CD14-positive monocyte (primary cell): ENCODE measurements around the gene KIRREL3. TPM values are rescaled to one million over a fixed set of nuclear protein-coding genes. Genes with fewer than 3 reads are reported as not detected.
A peak's percentile ranks its signal among the peaks of the same experiment; 100 is the strongest.

Experiments
- DNase-seq, 3 donors: peaks; one replicate each; pipeline ENCODE4 v3.0.0-alpha.2; 2011 to 2022
- H2AFZ ChIP-seq: 2 replicates; pipeline ENCODE4 v1.6.0; 2012; ENCODE audit warnings: mild to moderate bottlenecking, low read depth, low read length, inconsistent platforms; ENCODE audit not compliant: insufficient read depth, poor library complexity, severe bottlenecking
- H3K27ac ChIP-seq, 2 donors: 1 replicate in 1 of 2; 2 replicates in 1 of 2; pipeline ENCODE4 v1.5.1; 2012 to 2013; ENCODE audit warnings: low read length in 2 of 2, control low read depth in 1 of 2, inconsistent platforms in 1 of 2, low read depth in 1 of 2, mild to moderate bottlenecking in 1 of 2
- H3K27me3 ChIP-seq, 2 donors: one replicate each; pipeline versions ENCODE4 v1.6.0 to v1.6.1; 2011 to 2013; ENCODE audit warnings: low read length in 2 of 2; ENCODE audit not compliant: control insufficient read depth in 2 of 2, insufficient read depth in 2 of 2
- H3K36me3 ChIP-seq, 2 donors: replicated peaks in 1 of 2; 1 replicate in 1 of 2; 2 replicates in 1 of 2; pipeline versions ENCODE4 v1.5.1 to v1.6.1; 2012 to 2013; ENCODE audit warnings: low read length in 2 of 2, control low read depth in 1 of 2, inconsistent platforms in 1 of 2, mild to moderate bottlenecking in 1 of 2; ENCODE audit not compliant: insufficient read depth in 2 of 2, control insufficient read depth in 1 of 2
- H3K4me1 ChIP-seq, 2 donors: 1 replicate in 1 of 2; 2 replicates in 1 of 2; pipeline versions ENCODE4 v1.5.1 to v1.6.1; 2012 to 2013; ENCODE audit warnings: low read length in 2 of 2, control low read depth in 1 of 2, inconsistent platforms in 1 of 2, mild to moderate bottlenecking in 1 of 2, moderate library complexity in 1 of 2; ENCODE audit not compliant: insufficient read depth in 2 of 2, control insufficient read depth in 1 of 2
- H3K4me2 ChIP-seq: replicated peaks from 2 replicates; pipeline ENCODE3; 2012; ENCODE audit warnings: low read length, moderate library complexity, mild to moderate bottlenecking; ENCODE audit not compliant: poor library complexity, severe bottlenecking; ENCODE audit errors: extremely low read depth
- H3K4me3 ChIP-seq, 3 experiments: fragments of 200-600 bp in 1 of 3; sonication (generic) in 1 of 3; replicated peaks in 1 of 3; 1 replicate in 2 of 3; 2 replicates in 1 of 3; pipeline ENCODE4 v1.5.1; 2011 to 2013; ENCODE audit warnings: low read length in 3 of 3, mild to moderate bottlenecking in 3 of 3, control low read depth in 2 of 3, low read depth in 2 of 3, inconsistent platforms in 1 of 3, moderate library complexity in 1 of 3
- H3K79me2 ChIP-seq: 2 replicates; pipeline ENCODE4 v1.6.0; 2012; ENCODE audit warnings: mild to moderate bottlenecking, control low read depth, inconsistent platforms, low read length, moderate library complexity; ENCODE audit not compliant: insufficient read depth
- H3K9ac ChIP-seq: 2 replicates; pipeline ENCODE4 v1.6.0; 2017; ENCODE audit warnings: low read length, mild to moderate bottlenecking; ENCODE audit not compliant: insufficient read depth, poor library complexity, severe bottlenecking
- H3K9me3 ChIP-seq, 2 donors: replicated peaks in 1 of 2; 1 replicate in 1 of 2; 2 replicates in 1 of 2; pipeline versions ENCODE4 v1.5.1 to v1.6.1; 2012 to 2013; ENCODE audit warnings: low read length in 2 of 2, control low read depth in 1 of 2; ENCODE audit not compliant: control insufficient read depth in 1 of 2, insufficient read depth in 1 of 2
- H4K20me1 ChIP-seq: 2 replicates; pipeline ENCODE4 v1.6.0; 2012; ENCODE audit warnings: mild to moderate bottlenecking, low read length, control low read depth, moderate library complexity; ENCODE audit not compliant: insufficient read depth
- H3K27ac Mint-ChIP-seq, 7 donors: one replicate each; pipeline ENCODE4 v1.8.0; 2020; ENCODE audit warnings: mild to moderate bottlenecking in 7 of 7, mixed read lengths in 7 of 7, moderate library complexity in 6 of 7, inconsistent platforms in 2 of 7
- H3K27me3 Mint-ChIP-seq, 3 donors: one replicate each; pipeline ENCODE4 v1.8.0; 2021 to 2022; ENCODE audit warnings: low read depth in 3 of 3, mild to moderate bottlenecking in 3 of 3, mixed read lengths in 3 of 3, moderate library complexity in 3 of 3, inconsistent platforms in 1 of 3
- H3K36me3 Mint-ChIP-seq, 2 donors: one replicate each; pipeline ENCODE4 v1.8.0; 2020; ENCODE audit warnings: mixed read lengths in 2 of 2, inconsistent platforms in 1 of 2, mild to moderate bottlenecking in 1 of 2
- H3K4me1 Mint-ChIP-seq: one replicate; pipeline ENCODE4 v1.8.0; 2020; ENCODE audit warnings: mild to moderate bottlenecking, mixed read lengths
- H3K4me3 Mint-ChIP-seq, 2 donors: one replicate each; pipeline ENCODE4 v1.8.0; 2020; ENCODE audit warnings: mild to moderate bottlenecking in 2 of 2, mixed read lengths in 2 of 2, moderate library complexity in 1 of 2
- H3K9me3 Mint-ChIP-seq, 7 donors: one replicate each; pipeline ENCODE4 v1.8.0; 2020 to 2022; ENCODE audit warnings: mixed read lengths in 7 of 7, mild to moderate bottlenecking in 6 of 7, moderate library complexity in 6 of 7, inconsistent platforms in 2 of 7
- CTCF ChIP-seq: fragments of 200-600 bp; IDR thresholded peaks from one replicate; pipeline ENCODE4 v1.8.0; 2022; ENCODE audit warnings: antibody characterized with exemption, mild to moderate bottlenecking
- WGBS: methylation state at CpG from one replicate; pipeline ENCODE4 v1.1.5; 2013; ENCODE audit warnings: missing lambda C conversion rate; ENCODE audit not compliant: insufficient coverage; 5-methylcytosine and 5-hydroxymethylcytosine counted together
- intact Hi-C, 2 donors: fragments of 100-400 bp; cut with micrococcal nuclease; formaldehyde crosslinking; loops; one replicate each; pipeline versions ENCODE4 v1.15.0 to v1.15.1; 2023
- polyA plus RNA-seq, 3 donors: library from polyadenylated mRNA; depleted of rRNA in 1 of 3; unstranded in 2 of 3; stranded (reverse) in 1 of 3; fragments of 300-500 nt in 2 of 3; fragments of >200 nt in 1 of 3; fragmentation: Illumina TruSeq in 2 of 3; gene quantifications; 1 replicate in 2 of 3; 2 replicates in 1 of 3; pipeline ENCODE4 v1.2.3, GENCODE V29; 2012 to 2021

The KIRREL3 gene
- polyA plus RNA-seq, 3 donors, result not detected

- intact Hi-C loops, result no loop called here
- H3K36me3 ChIP-seq, result peaks cover 18 to 21% of the 10 kb centered on the region in 2 donors
- Mint-ChIP-seq H3K4me3 (no peak overlapping the region), H3K27ac (no peak overlapping the region), H3K36me3 (peaks cover 15 to 29% of the 10 kb centered on the region in 2 donors), H3K9me3 (peaks cover 0 to 8% (median 4%) of the 10 kb centered on the region in 7 donors), H3K27me3 (no peaks in the 10 kb centered on the region), H3K4me1 (peaks cover 14% of the 10 kb centered on the region)
- H3K9ac ChIP-seq, result no peak overlapping the region
- no peaks in the 10 kb centered on the region for H3K27me3 ChIP-seq
- no peak for TF ChIP-seq CTCF
- H3K4me3 ChIP-seq, result no peak overlapping the region
- no peak for DNase-seq
- no peaks in the 10 kb centered on the region for H4K20me1 ChIP-seq
- H3K79me2 ChIP-seq, result peaks cover 8% of the 10 kb centered on the region
- H2AFZ ChIP-seq, result no peak overlapping the region
- H3K27ac ChIP-seq, result no peak overlapping the region
- H3K4me2 ChIP-seq, result no peak overlapping the region
- H3K9me3 ChIP-seq, result no peaks in the 10 kb centered on the region
- peaks cover 3 to 9% of the 10 kb centered on the region in 2 donors for H3K4me1 ChIP-seq
- 90% methylated on average over 8 of the region's 8 CpGs for WGBS
These were observed 596.9 kb downstream of the KIRREL3 start for GRCh38 chr11:126403658-126404057.

- Mint-ChIP-seq H3K4me3 (no peak overlapping the region), H3K27ac (peak overlapping the region in 1 of 7 donors; percentile 56), H3K36me3 (peaks cover 12 to 24% of the 10 kb centered on the region in 2 donors), H3K27me3 (no peaks in the 10 kb centered on the region), H3K9me3 (peaks cover 0 to 8% (median 4%) of the 10 kb centered on the region in 7 donors), H3K4me1 (peaks cover 14% of the 10 kb centered on the region)
- Histone ChIP-seq H3K27me3 (no peaks in the 10 kb centered on the region), H2AFZ (no peak overlapping the region), H3K9ac (no peak overlapping the region), H3K9me3 (no peaks in the 10 kb centered on the region), H3K4me2 (no peak overlapping the region), H3K36me3 (peaks cover 13 to 15% of the 10 kb centered on the region in 2 donors), H3K79me2 (peaks cover 13% of the 10 kb centered on the region), H3K27ac (no peak overlapping the region), H3K4me1 (peaks cover 3 to 9% of the 10 kb centered on the region in 2 donors), H4K20me1 (no peaks in the 10 kb centered on the region), H3K4me3 (no peak overlapping the region)
- DNase-seq, result no peak
- 96% methylated on average over 7 of the region's 15 CpGs for WGBS
- intact Hi-C loops, result no loop called here
- TF ChIP-seq CTCF, result no peak
These were observed 597.5 kb downstream of the KIRREL3 start for GRCh38 chr11:126403022-126403581.
